Transverse colon (tissue), 4 donors: ENCODE data around the gene GHRH. TPM values are rescaled to one million over a fixed set of nuclear protein-coding genes. Genes with fewer than 3 reads are reported as not detected.

Source experiments
- DNase-seq: peaks from one replicate; pipeline ENCODE4 v3.0.0-alpha.2; 2019
- H3K27ac ChIP-seq, 4 donors: fragments of 200-600 bp; sonication (generic); 2 replicates each; pipeline ENCODE4 v1.5.1; 2016 to 2018; ENCODE audit warnings: inconsistent platforms in 4 of 4
- H3K27me3 ChIP-seq: fragments of 200-600 bp; sonication (generic); 2 replicates; pipeline ENCODE4 v1.5.1; 2017; ENCODE audit warnings: inconsistent platforms
- H3K36me3 ChIP-seq, 4 donors: fragments of 200-600 bp; sonication (generic); 2 replicates each; pipeline ENCODE4 v1.5.1; 2017 to 2019; ENCODE audit warnings: inconsistent platforms in 4 of 4
- H3K4me1 ChIP-seq, 4 donors: fragments of 200-600 bp; sonication (generic); 2 replicates each; pipeline ENCODE4 v1.5.1; 2017 to 2020; ENCODE audit warnings: inconsistent platforms in 4 of 4
- H3K4me3 ChIP-seq, 4 donors: fragments of 200-600 bp; sonication (generic); 1 replicate in 1 of 4; 2 replicates in 3 of 4; pipeline versions ENCODE4 v1.5.1 to v1.6.1; 2017 to 2019; ENCODE audit warnings: inconsistent platforms in 4 of 4
- H3K9me3 ChIP-seq, 2 donors: fragments of 200-600 bp; sonication (generic); 2 replicates each; pipeline ENCODE4 v1.5.1; 2017 to 2019; ENCODE audit warnings: inconsistent platforms in 2 of 2
- EP300 ChIP-seq: sonication (generic); formaldehyde crosslinking; IDR thresholded peaks from one replicate; pipeline ENCODE4 v1.6.1; 2017; ENCODE audit warnings: antibody characterized with exemption, low read depth
- POLR2A ChIP-seq: fragments of 450-650 bp; IDR thresholded peaks from one replicate; pipeline ENCODE4 v1.6.1; 2016; ENCODE audit warnings: antibody characterized with exemption, mild to moderate bottlenecking, moderate library complexity
- POLR2AphosphoS5 ChIP-seq, 3 donors: sonication (generic); formaldehyde crosslinking; IDR thresholded peaks; one replicate each; pipeline ENCODE4 v1.6.1; 2016; ENCODE audit warnings: antibody characterized with exemption in 3 of 3
- WGBS, 2 donors: methylation state at CpG; one replicate each; pipeline ENCODE4 v1.1.5; 2018; ENCODE audit warnings: low coverage in 1 of 2; 5-methylcytosine and 5-hydroxymethylcytosine counted together
- in situ Hi-C, 4 donors: fragments of 200-750 bp; cut with MboI; loops; one replicate each; pipeline versions ENCODE4 v1.15.0 to v1.15.1; 2017; ENCODE audit warnings: low sequenced_read_pairs in 3 of 4, low pct_ligation_motif_present in 1 of 4, low pct_unique_long_range_greater_than_20kb in 1 of 4
- intact Hi-C: fragments of 100-400 bp; cut with DNase I; formaldehyde crosslinking; loops from one replicate; pipeline ENCODE4 v1.15.1; 2023; ENCODE audit warnings: low total_unique reads
- total RNA-seq, 4 donors: library from RNA; depleted of rRNA; stranded (reverse); fragments of >200 nt; gene quantifications; one replicate each; pipeline ENCODE4 v1.1.0, GENCODE V29; 2016
- TF ChIP-seq, protein P1 (sequence below), 5 experiments: fragments of 200-600 bp in 3 of 5; fragments of 450-650 bp in 2 of 5; sonication (generic) in 3 of 5; IDR thresholded peaks; 1 replicate in 2 of 5; 2 replicates in 3 of 5; pipeline ENCODE4 v1.5.1; 2016 to 2017; ENCODE audit warnings: antibody characterized with exemption in 5 of 5, inconsistent platforms in 3 of 5, mild to moderate bottlenecking in 2 of 5, moderate library complexity in 1 of 5

The GHRH gene
- total RNA-seq, 4 donors from 2014 or later, result not detected

GRCh38 chr20:37225146-37225545 lies 36.5 kb downstream of the GHRH start:
- no peak for DNase-seq
- H3K4me1 ChIP-seq, result peaks cover 0 to 28% (median 15%) of the 10 kb centered on the region in 4 donors
- no peak overlapping the region for H3K4me3 ChIP-seq
- H3K27ac ChIP-seq, result no peak overlapping the region
- no peaks in the 10 kb centered on the region for H3K27me3 ChIP-seq
- TF ChIP-seq POLR2AphosphoS5 (IDR thresholded peaks at IDR 0.05) (no peak), EP300 (no peak), POLR2A (no peak)
- TF ChIP-seq, protein P1, sequence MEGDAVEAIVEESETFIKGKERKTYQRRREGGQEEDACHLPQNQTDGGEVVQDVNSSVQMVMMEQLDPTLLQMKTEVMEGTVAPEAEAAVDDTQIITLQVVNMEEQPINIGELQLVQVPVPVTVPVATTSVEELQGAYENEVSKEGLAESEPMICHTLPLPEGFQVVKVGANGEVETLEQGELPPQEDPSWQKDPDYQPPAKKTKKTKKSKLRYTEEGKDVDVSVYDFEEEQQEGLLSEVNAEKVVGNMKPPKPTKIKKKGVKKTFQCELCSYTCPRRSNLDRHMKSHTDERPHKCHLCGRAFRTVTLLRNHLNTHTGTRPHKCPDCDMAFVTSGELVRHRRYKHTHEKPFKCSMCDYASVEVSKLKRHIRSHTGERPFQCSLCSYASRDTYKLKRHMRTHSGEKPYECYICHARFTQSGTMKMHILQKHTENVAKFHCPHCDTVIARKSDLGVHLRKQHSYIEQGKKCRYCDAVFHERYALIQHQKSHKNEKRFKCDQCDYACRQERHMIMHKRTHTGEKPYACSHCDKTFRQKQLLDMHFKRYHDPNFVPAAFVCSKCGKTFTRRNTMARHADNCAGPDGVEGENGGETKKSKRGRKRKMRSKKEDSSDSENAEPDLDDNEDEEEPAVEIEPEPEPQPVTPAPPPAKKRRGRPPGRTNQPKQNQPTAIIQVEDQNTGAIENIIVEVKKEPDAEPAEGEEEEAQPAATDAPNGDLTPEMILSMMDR (IDR thresholded peaks at IDR 0.05), result no peak
- peaks cover 0 to 53% (median 24%) of the 10 kb centered on the region in 4 donors for H3K36me3 ChIP-seq
- WGBS, 2 donors, result 92 to 95% methylated on average over 4 to 5 of the region's 5 CpGs
- in situ Hi-C loops (no loop called here), intact Hi-C loops (no loop called here)
- H3K9me3 ChIP-seq, result no peaks in the 10 kb centered on the region

DNA sequence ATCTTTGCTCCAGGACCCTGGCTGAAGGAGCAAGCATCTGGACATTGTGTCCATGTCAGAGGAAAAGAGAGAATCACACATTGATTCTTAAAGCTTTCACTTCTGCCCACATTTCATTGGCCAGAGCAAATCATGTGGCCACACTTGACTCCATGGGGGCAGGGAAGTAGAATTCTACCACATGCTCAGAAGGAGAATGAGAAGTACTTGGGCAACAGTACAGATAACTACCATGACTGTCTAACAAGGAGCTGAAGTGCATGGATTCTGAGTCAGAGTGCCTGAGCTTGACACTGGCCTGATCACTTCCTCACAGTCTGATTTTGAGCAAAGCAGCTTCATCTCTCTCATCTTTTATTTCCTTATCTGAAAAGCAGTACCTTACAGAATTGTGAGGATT lies 38.6 kb downstream of the GHRH start:
- no peak for TF ChIP-seq POLR2AphosphoS5 (IDR thresholded peaks at IDR 0.05)
- no peak for TF ChIP-seq EP300
- no peak for TF ChIP-seq POLR2A
- TF ChIP-seq, protein P1 (IDR thresholded peaks at IDR 0.05), result no peak
- Histone ChIP-seq H3K27me3 (no peaks in the 10 kb centered on the region), H3K36me3 (peaks cover 0 to 41% (median 14%) of the 10 kb centered on the region in 4 donors), H3K27ac (peak overlapping the region in 1 of 4 donors; percentile 45), H3K4me1 (peaks cover 0 to 28% (median 15%) of the 10 kb centered on the region in 4 donors), H3K4me3 (no peak overlapping the region), H3K9me3 (no peaks in the 10 kb centered on the region)
- intact Hi-C loops (no loop called here), in situ Hi-C loops (no loop called here)
- no peak for DNase-seq

DNA sequence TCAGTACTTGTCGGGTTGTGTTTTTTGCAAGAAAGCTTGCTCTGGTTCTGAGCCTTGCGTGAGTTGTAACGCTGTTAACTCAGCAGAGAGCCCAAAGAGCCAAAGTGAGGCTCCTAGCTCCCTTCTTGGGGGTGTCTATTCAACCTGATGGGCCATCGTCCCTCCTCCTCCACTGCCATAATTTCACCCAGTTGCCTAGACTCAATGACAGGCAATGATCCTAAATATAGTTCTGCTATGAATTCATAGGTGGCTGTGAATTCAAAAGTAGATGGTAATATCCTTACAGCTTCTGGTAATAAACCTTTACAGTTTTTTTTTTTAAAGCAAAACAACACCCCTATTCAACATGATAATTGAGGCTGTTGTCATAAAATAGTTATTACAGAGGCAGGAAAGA lies 39.5 kb downstream of the GHRH start:
- intact Hi-C loops (no loop called here), in situ Hi-C loops (no loop called here)
- WGBS, 2 donors, result 81 to 100% methylated on average over 1 to 4 of the region's 4 CpGs

DNA sequence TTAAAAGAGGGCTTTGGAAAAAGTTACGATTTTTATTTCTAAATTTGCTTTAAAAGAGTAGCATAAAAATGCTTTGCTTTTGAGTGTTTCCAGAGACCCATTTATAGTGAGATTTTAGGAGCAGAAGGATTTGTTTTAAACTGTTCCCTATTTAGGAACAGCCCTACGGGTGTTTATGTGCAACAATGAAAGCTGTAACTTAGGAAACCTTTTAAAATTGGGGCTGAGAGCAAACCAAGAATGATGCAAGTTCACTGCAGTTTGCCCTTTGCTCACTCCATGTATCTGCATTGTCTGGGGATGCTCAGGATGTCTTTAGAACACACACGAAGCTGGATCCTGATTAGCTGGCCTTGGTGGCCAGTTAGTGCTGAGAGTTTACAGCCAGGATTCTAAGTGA lies 40.9 kb downstream of the GHRH start:
- no peaks in the 10 kb centered on the region for H3K27me3 ChIP-seq
- intact Hi-C loops (no loop called here), in situ Hi-C loops (no loop called here)
- H3K36me3 ChIP-seq, result peaks cover 0 to 41% (median 16%) of the 10 kb centered on the region in 4 donors
- H3K4me1 ChIP-seq, result peaks cover 0 to 28% (median 15%) of the 10 kb centered on the region in 4 donors
- no peak overlapping the region for H3K4me3 ChIP-seq
- peak overlapping the region; percentile 10 to 56 (median 38) for H3K27ac ChIP-seq
- no peaks in the 10 kb centered on the region for H3K9me3 ChIP-seq
- WGBS, 2 donors, result 40 to 45% methylated on average over 3 of the region's 3 CpGs
- TF ChIP-seq POLR2AphosphoS5 (IDR thresholded peaks at IDR 0.05), result no peak
- TF ChIP-seq, protein P1 (IDR thresholded peaks at IDR 0.05), result no peak
- no peak for TF ChIP-seq EP300
- no peak for TF ChIP-seq POLR2A
- DNase-seq, result no peak

More for the DNA sequence above, 39.5 kb downstream of the GHRH start:
- TF ChIP-seq POLR2AphosphoS5 (IDR thresholded peaks at IDR 0.05) (no peak), EP300 (no peak)
- TF ChIP-seq, protein P1 (IDR thresholded peaks at IDR 0.05), result no peak
- peaks cover 0 to 28% (median 15%) of the 10 kb centered on the region in 4 donors for H3K4me1 ChIP-seq
- H3K9me3 ChIP-seq, result no peaks in the 10 kb centered on the region
- H3K36me3 ChIP-seq, result peaks cover 0 to 41% (median 17%) of the 10 kb centered on the region in 4 donors
- no peak overlapping the region for H3K4me3 ChIP-seq
- DNase-seq, result no peak
- no peaks in the 10 kb centered on the region for H3K27me3 ChIP-seq
- peak overlapping the region; percentile 3 to 45 (median 20) for H3K27ac ChIP-seq
